D721Med (cell line): ENCODE measurements around the gene DCTN5.

Source experiments
- DNase-seq: peaks from one replicate; pipeline ENCODE4 v3.0.0; 2011; ENCODE audit warnings: low spot score; ENCODE audit not compliant: insufficient read length
- FAIRE-seq: peaks from 2 replicates; lab custom pipeline; 2011; peaks lifted over from hg19 to GRCh38; lab: Jason Lieb, UNC
- TF ChIP-seq, protein P1 (sequence below): IDR thresholded peaks from 2 replicates; pipeline ENCODE4 v1.5.1; 2012; ENCODE audit warnings: mild to moderate bottlenecking, control low read depth; ENCODE audit not compliant: insufficient read depth; ENCODE audit errors: missing control alignments

The DCTN5 gene

DNA sequence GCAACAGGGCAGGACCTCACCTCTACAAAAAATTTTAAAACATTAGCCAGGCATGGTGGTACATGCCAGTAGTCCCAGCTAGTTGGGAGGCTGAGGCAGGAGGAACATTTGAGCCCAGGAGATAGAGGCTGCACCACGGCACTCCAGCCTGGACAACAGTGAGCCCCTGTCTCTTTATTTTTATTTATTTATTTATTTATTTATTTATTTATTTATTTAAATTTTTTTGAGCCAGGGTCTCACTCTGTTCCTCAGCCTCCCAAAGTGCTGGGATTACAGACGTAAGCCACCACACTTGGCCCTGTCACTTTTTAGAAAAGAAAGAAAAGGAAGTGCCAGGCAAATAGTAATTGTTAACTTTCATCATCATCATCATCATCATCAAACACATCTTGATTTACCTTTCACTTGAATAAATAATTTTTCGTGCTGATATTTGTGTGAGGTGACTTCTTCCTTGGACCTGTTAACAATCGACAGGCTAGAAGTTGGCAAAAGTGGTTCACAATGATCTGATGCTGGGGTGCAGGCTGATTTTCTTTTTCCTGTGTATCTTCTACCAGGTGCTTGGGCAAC lies 6.7 kb upstream of the DCTN5 start:
- FAIRE-seq (no peak), DNase-seq (no peak)
- TF ChIP-seq, protein P1, sequence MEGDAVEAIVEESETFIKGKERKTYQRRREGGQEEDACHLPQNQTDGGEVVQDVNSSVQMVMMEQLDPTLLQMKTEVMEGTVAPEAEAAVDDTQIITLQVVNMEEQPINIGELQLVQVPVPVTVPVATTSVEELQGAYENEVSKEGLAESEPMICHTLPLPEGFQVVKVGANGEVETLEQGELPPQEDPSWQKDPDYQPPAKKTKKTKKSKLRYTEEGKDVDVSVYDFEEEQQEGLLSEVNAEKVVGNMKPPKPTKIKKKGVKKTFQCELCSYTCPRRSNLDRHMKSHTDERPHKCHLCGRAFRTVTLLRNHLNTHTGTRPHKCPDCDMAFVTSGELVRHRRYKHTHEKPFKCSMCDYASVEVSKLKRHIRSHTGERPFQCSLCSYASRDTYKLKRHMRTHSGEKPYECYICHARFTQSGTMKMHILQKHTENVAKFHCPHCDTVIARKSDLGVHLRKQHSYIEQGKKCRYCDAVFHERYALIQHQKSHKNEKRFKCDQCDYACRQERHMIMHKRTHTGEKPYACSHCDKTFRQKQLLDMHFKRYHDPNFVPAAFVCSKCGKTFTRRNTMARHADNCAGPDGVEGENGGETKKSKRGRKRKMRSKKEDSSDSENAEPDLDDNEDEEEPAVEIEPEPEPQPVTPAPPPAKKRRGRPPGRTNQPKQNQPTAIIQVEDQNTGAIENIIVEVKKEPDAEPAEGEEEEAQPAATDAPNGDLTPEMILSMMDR = no peak

DNA sequence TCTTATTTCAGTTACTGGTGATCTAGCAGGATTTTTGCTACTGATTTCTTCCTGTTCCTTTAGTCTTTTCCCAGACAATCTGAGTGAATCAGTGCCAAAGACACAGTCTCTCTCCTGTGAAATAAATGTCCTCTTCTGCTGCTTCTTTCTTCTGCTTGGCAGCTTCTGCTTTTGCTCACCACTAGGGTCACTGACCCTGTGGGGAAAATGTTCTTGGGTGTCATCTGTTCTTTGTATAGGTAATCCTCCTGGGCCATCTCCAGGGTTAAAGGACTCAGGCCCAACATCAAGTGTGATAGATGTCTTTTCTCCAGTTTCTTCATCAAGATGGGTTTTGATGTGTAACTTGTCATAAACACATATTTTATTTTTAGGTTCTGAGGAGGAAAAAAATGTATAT lies 5.3 kb upstream of the DCTN5 start:
- DNase-seq (no peak), FAIRE-seq (no peak)
- TF ChIP-seq, protein P1 = no peak

DNA sequence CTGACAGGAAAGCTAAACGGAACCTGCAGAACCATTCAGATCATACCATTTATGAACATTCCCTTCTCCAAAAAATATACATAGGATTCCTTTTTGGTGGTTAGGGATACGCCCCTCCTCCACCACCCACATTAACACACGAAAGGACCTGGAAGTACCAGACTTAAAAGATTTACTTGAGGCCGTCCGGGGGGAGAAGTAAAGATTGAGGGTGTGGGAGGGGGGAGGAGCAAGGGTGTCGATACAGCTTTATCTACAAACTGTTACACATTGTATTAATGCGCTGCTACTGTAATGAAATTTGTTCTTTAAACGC lies 693 bp upstream of the DCTN5 start:
- DNase-seq = peak; percentile 28
- TF ChIP-seq, protein P1 = no peak
- no peak for FAIRE-seq

DNA sequence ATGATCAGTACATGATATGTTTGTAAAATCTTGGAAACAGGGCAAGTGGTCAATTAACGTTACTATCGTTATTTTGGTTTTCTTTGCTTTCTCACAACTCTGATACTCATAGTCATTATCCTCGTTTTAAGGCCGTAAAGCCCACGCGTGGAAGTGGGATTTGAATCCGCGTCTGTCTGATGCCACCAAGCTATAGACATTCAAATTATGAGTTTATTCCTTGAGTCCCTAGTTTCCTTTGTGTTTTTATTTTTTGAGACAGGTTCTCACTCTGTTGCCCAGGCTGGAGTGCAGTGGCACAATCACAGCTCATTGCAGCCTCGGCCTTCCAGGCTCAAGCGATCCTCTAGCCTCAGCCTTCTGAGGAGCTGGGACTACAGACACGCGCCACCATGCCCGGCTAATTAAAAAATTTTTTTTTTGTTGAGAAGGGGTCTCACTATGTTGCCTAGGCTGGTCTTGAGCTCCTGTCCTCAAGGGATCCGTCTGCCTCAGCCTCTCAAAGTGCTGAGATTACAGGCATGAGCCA lies 1.0 kb downstream of the DCTN5 start:
- FAIRE-seq (no peak), DNase-seq (no peak)
- TF ChIP-seq, protein P1 = no peak

DNA sequence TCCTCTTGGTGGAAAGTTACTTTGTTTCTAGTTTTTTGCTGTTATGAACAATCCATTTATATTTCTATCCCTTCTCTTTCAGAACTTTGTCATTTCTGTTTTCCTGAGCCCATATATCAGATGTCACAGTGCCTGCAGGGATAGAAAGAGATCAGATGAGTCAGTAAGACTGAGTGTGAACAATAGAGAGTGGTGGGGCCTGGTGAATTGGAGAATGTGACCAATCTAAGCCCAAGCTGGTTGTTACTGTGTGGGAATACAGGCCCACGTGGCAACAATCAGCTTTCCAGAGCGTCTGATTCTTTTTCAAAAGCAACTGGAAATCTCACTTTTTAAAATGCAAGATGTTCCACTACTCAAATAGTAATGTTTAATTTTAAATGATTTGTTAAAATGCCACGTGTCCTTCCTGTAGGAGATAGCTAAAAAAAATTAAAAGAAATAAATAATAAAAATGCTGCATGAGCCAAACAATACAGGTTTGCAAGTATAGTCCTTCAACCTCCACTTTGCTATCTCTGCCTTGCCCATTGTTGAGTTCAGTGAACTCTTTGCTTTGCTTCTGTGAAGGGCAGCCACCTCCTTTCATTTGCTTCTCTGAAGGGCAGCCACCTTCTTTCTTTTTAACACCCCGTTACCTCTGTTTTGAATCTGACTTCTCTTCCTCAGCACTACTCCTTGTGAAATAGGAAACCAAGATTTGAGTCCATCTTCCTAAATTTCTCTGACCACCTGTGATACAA lies 9.6 kb downstream of the DCTN5 start:
- FAIRE-seq (no peak), DNase-seq (no peak)
- TF ChIP-seq, protein P1 = no peak

DNA sequence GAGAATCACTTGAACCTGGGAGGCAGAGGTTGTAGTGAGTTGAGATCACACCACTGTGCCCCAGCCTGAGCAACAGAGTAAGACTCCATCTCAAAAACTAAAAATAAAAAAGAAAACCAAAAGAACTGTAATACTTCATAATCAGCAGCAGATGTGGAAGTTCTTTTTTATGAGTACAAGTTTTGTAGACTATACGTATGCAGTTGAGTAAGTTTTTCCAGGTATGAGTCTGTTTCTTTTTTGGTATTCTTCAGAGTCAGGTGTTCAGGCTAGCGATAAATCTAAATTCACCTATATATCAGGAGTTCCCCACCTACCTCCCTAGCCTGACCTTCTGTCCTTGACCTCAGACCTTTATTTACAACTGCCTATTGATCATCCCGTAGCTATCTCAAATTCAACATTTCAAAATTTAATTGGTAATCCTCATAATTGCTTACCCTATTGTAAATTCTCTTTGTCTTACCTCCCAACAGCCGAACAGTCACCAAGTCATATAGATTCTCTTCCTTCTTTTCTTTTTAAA lies 10.7 kb downstream of the DCTN5 start:
- no peak for DNase-seq
- no peak for FAIRE-seq

More for the DNA sequence above, 10.7 kb downstream of the DCTN5 start:
- TF ChIP-seq, protein P1 = no peak
